Measurements from ENCODE around the gene CEMIP.

CEMIP gene

GRCh38 chr15:80978685-80979329 lies 199.6 kb downstream of the CEMIP start:
- DNase-seq: peak in 2 of 42 donors; percentile 28 to 35
- intact Hi-C loops (cut with DNase I): loop anchor here (5.0 to 10.0 kb wide), 3 partner anchors 123 to 524 kb away; partner anchors contain the start of gene CEMIP

GRCh38 chr15:80979538-80980200 lies 200.5 kb downstream of the CEMIP start:
- intact Hi-C loops (cut with DNase I): loop anchor here (5.0 to 10.0 kb wide), 3 partner anchors 123 to 525 kb away; partner anchors contain the start of gene CEMIP
- DNase-seq: peak in 1 of 42 donors; percentile 8

DNA sequence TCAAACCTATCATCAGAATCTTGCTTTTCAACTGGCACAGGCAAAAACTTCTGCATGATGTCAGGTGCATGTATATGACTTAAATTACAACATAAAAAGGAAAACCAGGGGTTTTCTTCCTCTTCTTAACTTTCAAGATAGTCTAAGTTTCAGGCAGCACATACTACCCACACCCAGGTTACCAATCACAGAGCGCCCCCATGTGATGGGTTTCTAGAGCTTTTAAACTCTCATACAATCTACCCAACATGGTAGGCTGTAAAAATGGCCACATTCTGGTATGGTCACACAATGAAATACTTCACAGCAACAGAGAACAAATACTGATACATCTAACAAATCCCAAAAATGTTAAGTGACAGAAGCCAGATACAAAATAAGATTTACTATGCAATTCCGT lies 203.0 kb downstream of the CEMIP start:
- intact Hi-C loops (cut with DNase I): no loop called here
- DNase-seq: peak in 1 of 42 donors; percentile 39

DNA sequence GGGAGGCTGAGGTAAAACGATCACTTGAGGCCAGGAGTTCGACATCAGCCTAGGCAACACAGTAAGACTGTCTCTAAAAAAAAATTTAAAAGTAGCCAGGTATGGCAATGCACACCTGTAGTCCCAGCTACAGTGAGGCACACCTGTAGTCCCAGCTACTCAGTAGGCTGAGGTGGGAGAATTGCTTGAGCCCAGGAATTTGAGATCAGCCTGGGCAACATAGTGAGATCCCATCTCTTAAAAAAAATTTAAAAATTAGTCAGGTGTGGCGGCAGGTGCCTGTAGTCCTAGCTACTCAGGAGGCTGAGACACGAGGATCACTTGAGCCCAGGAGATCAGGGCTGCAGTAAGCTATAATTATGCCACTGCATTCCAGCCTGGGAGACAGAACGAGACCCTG lies 203.7 kb downstream of the CEMIP start:
- intact Hi-C loops (cut with DNase I): no loop called here

GRCh38 chr15:80984856-80985255 lies 205.7 kb downstream of the CEMIP start:
- intact Hi-C loops (cut with DNase I): no loop called here
- peak in 1 of 42 donors; percentile 43 for DNase-seq

More for the DNA sequence above, 203.7 kb downstream of the CEMIP start:
- DNase-seq: peak in 1 of 42 donors; percentile 16

- peak in 1 of 42 donors; percentile 2 for DNase-seq
- intact Hi-C loops (cut with DNase I): no loop called here
Measured at GRCh38 chr15:80985981-80986380, 206.8 kb downstream of the CEMIP start.

- no peak for DNase-seq
- intact Hi-C loops (cut with DNase I): no loop called here
Measured at GRCh38 chr15:80986487-80986886, 207.3 kb downstream of the CEMIP start.

DNA sequence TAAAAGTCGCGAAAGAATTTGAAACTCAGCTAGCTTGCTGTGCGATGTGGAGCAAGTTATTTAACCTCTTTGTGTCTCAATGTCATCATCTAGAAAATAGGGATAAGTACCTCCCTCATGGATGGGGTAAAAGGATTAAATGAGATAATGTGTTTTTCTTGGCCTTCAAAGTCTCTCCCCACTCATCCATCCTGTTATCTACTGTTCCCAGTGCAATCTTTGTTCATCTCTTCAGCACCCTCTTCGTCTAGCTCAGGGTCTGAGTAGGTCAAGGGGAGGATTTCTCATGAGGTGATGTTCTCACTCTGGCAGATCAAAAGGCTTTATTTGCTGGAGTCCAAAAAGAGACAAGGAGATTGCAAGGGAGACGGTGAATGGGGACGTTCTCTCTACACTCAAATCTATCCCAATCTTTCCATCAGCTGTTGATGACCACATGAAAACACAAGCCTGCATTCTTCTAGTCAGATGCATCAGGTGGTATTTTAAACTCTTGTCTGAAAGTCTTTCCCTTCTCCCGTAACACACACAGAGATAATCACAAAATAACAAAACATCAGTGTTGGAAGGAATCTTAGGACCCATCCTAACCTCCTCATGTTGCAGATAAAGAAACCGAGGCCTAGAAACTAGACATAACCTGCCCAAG lies 209.1 kb downstream of the CEMIP start:
- DNase-seq: no peak
- intact Hi-C loops (cut with DNase I): no loop called here

GRCh38 chr15:80989081-80989517 lies 209.9 kb downstream of the CEMIP start:
- DNase-seq: no peak
- intact Hi-C loops (cut with DNase I): no loop called here

DNA sequence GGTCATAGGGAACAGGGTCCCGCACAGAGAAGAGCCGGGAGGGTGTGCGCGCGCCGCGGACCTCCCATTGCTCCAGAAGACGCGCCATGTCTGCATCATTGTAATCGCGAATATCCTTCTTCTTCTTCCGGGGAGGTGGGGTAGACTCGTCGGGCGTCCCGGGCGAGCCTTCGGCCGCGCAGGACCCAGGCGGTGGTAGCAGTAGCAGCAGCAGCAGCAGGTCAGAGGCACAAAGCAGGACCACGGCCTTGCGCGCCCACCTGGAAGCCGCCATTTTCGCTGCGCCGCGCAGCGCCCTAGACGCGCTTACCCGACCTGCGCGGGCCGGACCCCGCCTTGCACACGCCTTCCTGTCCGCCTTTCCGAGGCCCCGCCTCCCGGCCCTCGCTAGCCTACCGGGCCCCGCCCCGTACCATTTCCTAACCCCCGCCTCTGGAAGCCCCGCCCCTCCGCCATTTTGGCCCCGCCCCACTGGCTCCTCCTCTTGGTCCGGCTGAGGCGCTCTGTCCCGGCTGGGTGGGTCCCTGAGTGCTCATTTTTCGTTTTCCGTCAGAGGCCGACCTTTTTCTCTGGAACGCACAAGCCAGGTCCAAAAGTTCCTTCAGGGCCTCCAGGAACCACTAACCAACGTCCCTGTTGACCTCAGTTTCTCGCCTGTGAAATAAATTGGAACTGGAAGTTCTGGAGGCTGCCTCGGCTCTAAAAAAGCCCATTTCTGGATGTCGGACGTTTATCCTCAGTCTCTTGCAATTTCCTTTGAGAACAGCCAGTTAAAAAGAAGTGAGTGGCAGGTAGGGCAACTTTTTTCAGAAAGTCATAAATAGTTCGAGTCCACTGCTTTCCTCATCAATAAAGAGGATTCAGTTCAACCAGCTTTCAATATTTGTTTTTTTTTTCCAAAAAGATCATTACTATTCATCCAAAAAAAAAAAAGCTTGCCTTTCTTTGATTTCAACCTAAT lies 210.6 kb downstream of the CEMIP start, which contains the start of gene MESD:
Gene MESD (minus strand): TSS at position 302 of the 961 bp plus-strand sequence. CDS start 28 bp downstream, at position 274.
- peak; percentile 94 to 99 (median 98) for DNase-seq
- intact Hi-C loops (cut with DNase I): loop anchor here (10.0 kb wide), 1 partner anchor 275 kb away; no protein-coding TSS in a partner anchor

DNA sequence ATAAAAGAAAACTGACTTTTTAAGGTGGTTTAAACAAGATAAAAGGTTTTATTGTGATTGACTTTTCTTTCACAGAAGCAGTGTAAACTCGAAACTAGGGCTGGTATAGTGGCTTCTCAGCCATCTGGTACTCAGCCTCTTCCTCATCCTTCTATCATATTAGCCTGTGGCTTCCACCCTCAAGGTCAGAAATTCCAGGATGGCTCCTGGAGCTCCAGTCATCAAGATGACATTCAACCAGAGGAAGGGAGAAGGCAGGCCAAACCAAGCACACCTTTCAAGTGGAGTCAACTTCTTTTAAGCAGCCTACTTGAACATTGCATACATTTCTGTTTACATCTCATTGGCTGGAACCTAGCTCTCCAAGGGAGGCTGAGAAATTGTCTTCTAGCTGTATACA lies 211.8 kb downstream of the CEMIP start:
- intact Hi-C loops (cut with DNase I): loop anchor here (10.0 kb wide), 1 partner anchor 274 kb away; no protein-coding TSS in a partner anchor
- DNase-seq: no peak

- peak in 39 of 42 donors; percentile 44 to 89 (median 77) for DNase-seq
- intact Hi-C loops (cut with DNase I): loop anchor here (10.0 kb wide), 1 partner anchor 273 kb away; no protein-coding TSS in a partner anchor
Measured at GRCh38 chr15:80991421-80991820, 212.3 kb downstream of the CEMIP start.

GRCh38 chr15:80992006-80992405 lies 212.8 kb downstream of the CEMIP start:
- no peak for DNase-seq
- intact Hi-C loops (cut with DNase I): loop anchor here (10.0 kb wide), 1 partner anchor 273 kb away; no protein-coding TSS in a partner anchor

DNA sequence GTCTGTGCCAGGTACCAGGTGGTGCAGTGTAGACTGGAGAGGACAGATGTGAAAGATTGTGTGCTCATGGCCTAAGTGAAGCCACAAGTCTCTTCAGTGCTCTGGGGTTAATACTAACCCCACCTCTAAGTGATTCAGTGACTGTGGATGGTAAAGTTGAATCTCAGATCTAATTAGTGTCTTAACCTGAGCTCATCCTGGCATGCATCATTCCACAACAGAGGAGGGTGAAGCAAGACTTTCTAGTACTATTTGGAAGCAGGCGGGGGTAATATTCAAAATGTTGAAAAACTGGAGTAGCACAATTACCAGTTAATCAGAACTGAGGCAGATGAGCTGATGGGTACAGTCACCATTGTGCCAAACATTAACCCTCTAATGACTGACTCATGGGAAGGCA lies 213.3 kb downstream of the CEMIP start:
- no peak for DNase-seq
- intact Hi-C loops (cut with DNase I): loop anchor here (10.0 kb wide), 1 partner anchor 272 kb away; no protein-coding TSS in a partner anchor

DNA sequence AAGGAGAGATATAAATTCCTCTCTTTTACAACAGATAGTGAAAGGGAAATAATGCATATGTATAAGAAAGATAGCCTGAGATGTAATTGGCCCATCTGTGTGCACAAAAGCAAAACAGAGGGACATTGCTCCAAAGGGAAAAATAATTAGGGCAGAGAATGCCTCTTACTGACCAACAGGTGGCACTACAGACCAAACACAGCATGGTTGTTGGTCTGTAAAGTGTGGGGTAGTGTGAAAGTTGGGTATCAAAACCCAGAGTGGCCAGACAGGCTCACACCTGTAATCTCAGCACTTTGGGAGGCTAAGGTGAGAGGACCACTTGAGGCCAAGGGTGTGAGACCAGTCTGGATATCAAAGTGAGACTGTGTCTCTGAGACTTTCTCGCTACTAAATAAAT lies 217.1 kb downstream of the CEMIP start:
- no peak for DNase-seq
- intact Hi-C loops (cut with DNase I): loop anchor here (5.0 to 10.0 kb wide), 2 partner anchors 101 to 269 kb away; no protein-coding TSS in a partner anchor

DNA sequence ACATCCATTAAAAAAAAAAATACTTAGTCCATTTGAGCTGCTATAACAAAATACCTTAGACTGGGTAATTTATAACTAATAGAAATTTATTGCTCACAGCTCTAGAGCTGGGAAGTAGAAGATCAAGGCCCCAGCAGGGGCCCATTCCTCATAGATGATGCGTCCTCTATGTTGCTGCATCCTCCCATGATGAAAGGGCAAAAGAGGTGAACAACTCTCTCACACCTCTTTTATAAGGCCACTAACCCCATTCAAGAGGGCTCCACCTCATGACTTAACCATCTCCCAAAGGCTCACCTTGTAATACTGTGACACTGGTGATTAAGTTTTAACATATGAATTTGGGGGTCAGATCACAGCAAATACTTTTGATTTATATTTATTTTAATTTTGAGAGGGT lies 218.5 kb downstream of the CEMIP start:
- DNase-seq: no peak
- intact Hi-C loops (cut with DNase I): loop anchor here (5.0 to 10.0 kb wide), 2 partner anchors 100 to 267 kb away; no protein-coding TSS in a partner anchor

DNA sequence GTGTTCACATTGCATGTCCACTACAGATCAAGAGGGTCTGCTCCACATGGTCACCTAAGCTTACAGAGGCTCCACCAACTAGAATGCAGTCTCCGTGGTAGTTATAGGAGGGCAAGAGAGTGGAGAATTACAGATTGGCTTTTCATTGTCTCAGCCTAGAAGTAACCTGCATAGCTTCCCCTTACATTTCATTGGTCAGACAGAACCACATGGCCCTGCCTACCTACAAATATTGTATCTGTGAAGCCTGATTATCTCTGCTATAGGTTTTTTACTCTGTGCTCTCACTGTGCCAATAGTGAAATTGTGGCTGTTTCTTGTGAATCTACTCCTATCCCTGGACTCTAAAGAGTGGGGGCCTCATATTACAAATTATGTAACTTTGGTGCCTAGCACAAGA lies 219.1 kb downstream of the CEMIP start:
- no peak for DNase-seq
- intact Hi-C loops (cut with DNase I): loop anchor here (5.0 to 10.0 kb wide), 2 partner anchors 99 to 267 kb away; no protein-coding TSS in a partner anchor

- intact Hi-C loops (cut with DNase I): loop anchor here (5.0 to 10.0 kb wide), 3 partner anchors 55 to 265 kb away; no protein-coding TSS in a partner anchor
- DNase-seq: no peak
Measured at GRCh38 chr15:80999623-81000036, 220.5 kb downstream of the CEMIP start.
